Measurements from ENCODE around the gene P2RY1. TPM values are rescaled to one million over a fixed set of nuclear protein-coding genes. Genes with fewer than 3 reads are reported as not detected.

P2RY1 gene
- total and polyA plus RNA-seq, 9 of the 15 experiments (the other 6 are each of a cell fraction or from before 2014, with no cell fraction given): 6.0 to 27.9 (median 18.4) TPM

GRCh38 chr3:152834776-152835600 lies at the start of gene P2RY1 (continued):
- TF ChIP-seq ZNF407 (IDR thresholded peaks at IDR 0.05; ENCODE audit: low read depth) (no peak), HDGF (IDR thresholded peaks at IDR 0.05) (no peak), MCM3 (IDR thresholded peaks at IDR 0.05) (no peak), ZNF316 (IDR thresholded peaks at IDR 0.05) (peak; percentile 95), CXXC5 (CRISPR knock-in tag; IDR thresholded peaks at IDR 0.05) (peak; percentile 86), PYGO2 (tag; IDR thresholded peaks at IDR 0.05) (no peak), KAT8 (IDR thresholded peaks at IDR 0.05; ENCODE audit: low read depth) (no peak), EP300 (IDR thresholded peaks at IDR 0.05; ENCODE audit: low read length) (no peak), YBX1 (IDR thresholded peaks at IDR 0.05) (no peak), ZBTB11 (CRISPR knock-in tag; IDR thresholded peaks at IDR 0.05) (peak in 2 of 3 experiments; percentile 23 to 69; a peak in 2 of 6 replicates)
- TF ChIP-seq, protein P1, sequence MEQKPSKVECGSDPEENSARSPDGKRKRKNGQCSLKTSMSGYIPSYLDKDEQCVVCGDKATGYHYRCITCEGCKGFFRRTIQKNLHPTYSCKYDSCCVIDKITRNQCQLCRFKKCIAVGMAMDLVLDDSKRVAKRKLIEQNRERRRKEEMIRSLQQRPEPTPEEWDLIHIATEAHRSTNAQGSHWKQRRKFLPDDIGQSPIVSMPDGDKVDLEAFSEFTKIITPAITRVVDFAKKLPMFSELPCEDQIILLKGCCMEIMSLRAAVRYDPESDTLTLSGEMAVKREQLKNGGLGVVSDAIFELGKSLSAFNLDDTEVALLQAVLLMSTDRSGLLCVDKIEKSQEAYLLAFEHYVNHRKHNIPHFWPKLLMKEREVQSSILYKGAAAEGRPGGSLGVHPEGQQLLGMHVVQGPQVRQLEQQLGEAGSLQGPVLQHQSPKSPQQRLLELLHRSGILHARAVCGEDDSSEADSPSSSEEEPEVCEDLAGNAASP (IDR thresholded peaks at IDR 0.05): no peak
- TF ChIP-seq, protein P2, sequence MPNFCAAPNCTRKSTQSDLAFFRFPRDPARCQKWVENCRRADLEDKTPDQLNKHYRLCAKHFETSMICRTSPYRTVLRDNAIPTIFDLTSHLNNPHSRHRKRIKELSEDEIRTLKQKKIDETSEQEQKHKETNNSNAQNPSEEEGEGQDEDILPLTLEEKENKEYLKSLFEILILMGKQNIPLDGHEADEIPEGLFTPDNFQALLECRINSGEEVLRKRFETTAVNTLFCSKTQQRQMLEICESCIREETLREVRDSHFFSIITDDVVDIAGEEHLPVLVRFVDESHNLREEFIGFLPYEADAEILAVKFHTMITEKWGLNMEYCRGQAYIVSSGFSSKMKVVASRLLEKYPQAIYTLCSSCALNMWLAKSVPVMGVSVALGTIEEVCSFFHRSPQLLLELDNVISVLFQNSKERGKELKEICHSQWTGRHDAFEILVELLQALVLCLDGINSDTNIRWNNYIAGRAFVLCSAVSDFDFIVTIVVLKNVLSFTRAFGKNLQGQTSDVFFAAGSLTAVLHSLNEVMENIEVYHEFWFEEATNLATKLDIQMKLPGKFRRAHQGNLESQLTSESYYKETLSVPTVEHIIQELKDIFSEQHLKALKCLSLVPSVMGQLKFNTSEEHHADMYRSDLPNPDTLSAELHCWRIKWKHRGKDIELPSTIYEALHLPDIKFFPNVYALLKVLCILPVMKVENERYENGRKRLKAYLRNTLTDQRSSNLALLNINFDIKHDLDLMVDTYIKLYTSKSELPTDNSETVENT (CRISPR knock-in tag; IDR thresholded peaks at IDR 0.05): peak; percentile 74
